Thoracic aorta (tissue), 2 donors: ENCODE results near the gene KRT78. TPM values are rescaled to one million over a fixed set of nuclear protein-coding genes. Genes with fewer than 3 reads are reported as not detected.

ENCODE experiments used
- ATAC-seq: fragments of 150-250 bp; one replicate; pipeline ENCODE4 v1.8.0; 2017; ENCODE audit warnings: low read depth; ENCODE audit not compliant: insufficient number of reproducible peaks, low FRiP score
- DNase-seq: peaks from one replicate; pipeline ENCODE4 v3.0.0-alpha.2; 2020; ENCODE audit warnings: low spot score
- H3K27ac ChIP-seq, 2 donors: fragments of 200-600 bp; sonication (generic); 1 replicate in 1 of 2; 2 replicates in 1 of 2; pipeline ENCODE4 v1.5.1; 2016; ENCODE audit warnings: mild to moderate bottlenecking in 2 of 2, moderate library complexity in 2 of 2
- H3K27me3 ChIP-seq: fragments of 200-600 bp; sonication (generic); replicated peaks from 2 replicates; pipeline ENCODE4 v1.6.0; 2016; ENCODE audit warnings: mild to moderate bottlenecking; ENCODE audit not compliant: insufficient read depth
- H3K36me3 ChIP-seq: fragments of 200-600 bp; sonication (generic); one replicate; pipeline ENCODE4 v1.5.1; 2016
- H3K4me1 ChIP-seq, 2 donors: fragments of 200-600 bp; sonication (generic); 1 replicate in 1 of 2; 2 replicates in 1 of 2; pipeline versions ENCODE4 v1.5.1 to v1.6.0; 2016; ENCODE audit warnings: low read depth in 2 of 2, mild to moderate bottlenecking in 1 of 2; ENCODE audit not compliant: control insufficient read depth in 1 of 2
- H3K4me3 ChIP-seq: fragments of 200-600 bp; sonication (generic); 2 replicates; pipeline ENCODE4 v1.5.1; 2016; ENCODE audit warnings: mild to moderate bottlenecking
- H3K9me3 ChIP-seq: fragments of 200-600 bp; sonication (generic); 2 replicates; pipeline ENCODE4 v1.5.1; 2016
- total RNA-seq, 2 donors: library from RNA; depleted of rRNA; stranded (reverse); fragments of >200 nt; gene quantifications; one replicate each; pipeline versions ENCODE4 v1.1.0 to v1.2.3, GENCODE V29; 2016
- TF ChIP-seq, protein P1 (sequence below): fragments of 200-600 bp; sonication (generic); IDR thresholded peaks from one replicate; pipeline ENCODE4 v1.5.1; 2019; ENCODE audit warnings: antibody characterized with exemption

The KRT78 gene
- total RNA-seq, 2 donors from 2014 or later: not detected

DNA sequence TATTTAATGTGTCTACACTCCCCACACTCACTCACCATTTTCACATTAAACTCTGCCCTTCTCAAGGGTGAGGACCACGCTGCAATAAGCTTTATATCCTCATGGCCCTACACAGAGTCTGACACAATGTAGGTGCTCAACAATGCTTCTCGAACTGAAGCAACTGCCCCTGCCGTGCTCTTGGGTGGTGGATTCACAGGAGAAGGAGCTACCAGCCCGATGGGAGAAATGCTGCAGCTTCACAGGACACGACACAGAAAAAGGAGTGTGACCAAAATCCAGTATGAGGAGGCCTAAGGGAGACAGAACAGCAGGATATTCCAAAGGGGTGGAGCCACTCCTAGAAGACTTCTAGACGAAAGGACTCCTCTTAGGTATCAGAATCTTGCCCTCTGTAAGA is 46.4 kb downstream of the KRT78 start:
- no peak for DNase-seq
- H3K27me3 ChIP-seq: no peaks in the 10 kb centered on the region
- no peak overlapping the region for H3K27ac ChIP-seq
- no peak overlapping the region for H3K4me3 ChIP-seq
- no peak for ATAC-seq
- TF ChIP-seq, protein P1, sequence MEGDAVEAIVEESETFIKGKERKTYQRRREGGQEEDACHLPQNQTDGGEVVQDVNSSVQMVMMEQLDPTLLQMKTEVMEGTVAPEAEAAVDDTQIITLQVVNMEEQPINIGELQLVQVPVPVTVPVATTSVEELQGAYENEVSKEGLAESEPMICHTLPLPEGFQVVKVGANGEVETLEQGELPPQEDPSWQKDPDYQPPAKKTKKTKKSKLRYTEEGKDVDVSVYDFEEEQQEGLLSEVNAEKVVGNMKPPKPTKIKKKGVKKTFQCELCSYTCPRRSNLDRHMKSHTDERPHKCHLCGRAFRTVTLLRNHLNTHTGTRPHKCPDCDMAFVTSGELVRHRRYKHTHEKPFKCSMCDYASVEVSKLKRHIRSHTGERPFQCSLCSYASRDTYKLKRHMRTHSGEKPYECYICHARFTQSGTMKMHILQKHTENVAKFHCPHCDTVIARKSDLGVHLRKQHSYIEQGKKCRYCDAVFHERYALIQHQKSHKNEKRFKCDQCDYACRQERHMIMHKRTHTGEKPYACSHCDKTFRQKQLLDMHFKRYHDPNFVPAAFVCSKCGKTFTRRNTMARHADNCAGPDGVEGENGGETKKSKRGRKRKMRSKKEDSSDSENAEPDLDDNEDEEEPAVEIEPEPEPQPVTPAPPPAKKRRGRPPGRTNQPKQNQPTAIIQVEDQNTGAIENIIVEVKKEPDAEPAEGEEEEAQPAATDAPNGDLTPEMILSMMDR: no peak
- no peaks in the 10 kb centered on the region for H3K9me3 ChIP-seq
- H3K4me1 ChIP-seq: no peaks in the 10 kb centered on the region
- H3K36me3 ChIP-seq: no peaks in the 10 kb centered on the region

- Histone ChIP-seq H3K27me3 (no peaks in the 10 kb centered on the region), H3K4me1 (no peaks in the 10 kb centered on the region), H3K36me3 (no peaks in the 10 kb centered on the region), H3K4me3 (no peak overlapping the region), H3K9me3 (no peaks in the 10 kb centered on the region), H3K27ac (no peak overlapping the region)
- DNase-seq (no peak), ATAC-seq (no peak)
- TF ChIP-seq, protein P1: no peak
Measured at GRCh38 chr12:52801773-52802172, 47.0 kb downstream of the KRT78 start.

GRCh38 chr12:52800259-52800917 is 48.4 kb downstream of the KRT78 start:
- ATAC-seq: no peak
- H3K36me3 ChIP-seq: no peaks in the 10 kb centered on the region
- TF ChIP-seq, protein P1: no peak
- H3K27ac ChIP-seq: no peak overlapping the region
- H3K27me3 ChIP-seq: no peaks in the 10 kb centered on the region
- no peaks in the 10 kb centered on the region for H3K9me3 ChIP-seq
- DNase-seq: no peak
- H3K4me3 ChIP-seq: no peak overlapping the region
- no peaks in the 10 kb centered on the region for H3K4me1 ChIP-seq

DNA sequence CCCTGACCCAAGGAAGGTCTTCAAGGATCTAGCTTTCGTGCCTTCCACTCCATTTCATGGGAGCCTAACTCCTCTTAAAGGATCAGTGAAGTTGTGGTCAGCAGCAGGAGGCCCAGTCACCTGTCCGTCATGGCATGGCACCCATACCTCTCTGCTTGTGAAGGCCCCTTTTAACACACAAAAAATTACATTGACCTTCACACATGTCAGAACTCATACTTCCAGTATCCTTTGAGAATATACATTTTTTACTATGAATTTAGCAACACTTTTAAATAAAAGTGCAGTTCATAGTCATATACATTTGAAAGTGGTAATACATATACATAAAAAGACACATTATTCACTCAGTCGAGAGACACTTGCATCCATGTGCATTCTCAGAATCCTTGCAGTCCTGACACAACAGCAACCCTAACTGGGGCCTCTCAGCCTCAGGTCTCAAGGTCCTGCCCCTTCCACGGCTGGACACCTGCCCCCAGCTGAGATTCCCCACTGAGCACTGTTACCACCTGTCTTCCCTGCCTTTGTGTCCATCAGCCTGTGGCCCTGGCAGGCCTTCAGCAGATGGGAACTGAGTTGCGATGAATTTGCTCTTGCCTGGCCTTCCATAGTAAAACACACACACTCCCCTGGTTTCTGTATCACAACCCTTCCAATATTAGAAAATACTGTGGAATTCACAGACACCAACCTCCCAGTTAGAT is 49.1 kb downstream of the KRT78 start:
- Histone ChIP-seq H3K4me3 (no peak overlapping the region), H3K27me3 (no peaks in the 10 kb centered on the region), H3K27ac (no peak overlapping the region), H3K4me1 (no peaks in the 10 kb centered on the region), H3K36me3 (no peaks in the 10 kb centered on the region), H3K9me3 (no peaks in the 10 kb centered on the region)
- ATAC-seq (no peak), DNase-seq (no peak)
- TF ChIP-seq, protein P1: no peak

GRCh38 chr12:52798671-52799504 is 49.9 kb downstream of the KRT78 start:
- no peak for ATAC-seq
- TF ChIP-seq, protein P1: no peak
- no peak overlapping the region for H3K27ac ChIP-seq

More at GRCh38 chr12:52798671-52799504, 49.9 kb downstream of the KRT78 start:
- DNase-seq: no peak
- no peak overlapping the region for H3K4me3 ChIP-seq
- H3K36me3 ChIP-seq: no peaks in the 10 kb centered on the region
- no peaks in the 10 kb centered on the region for H3K9me3 ChIP-seq
- no peaks in the 10 kb centered on the region for H3K4me1 ChIP-seq
- no peaks in the 10 kb centered on the region for H3K27me3 ChIP-seq
